ENCODE measurements around the gene DCLK1. TPM values are rescaled to one million over a fixed set of nuclear protein-coding genes. Genes with fewer than 3 reads are reported as not detected.

The DCLK1 gene
- total and polyA plus RNA-seq, 10 of the 15 experiments (the other 5 are each of a cell fraction or from before 2014, with no cell fraction given) = not detected

DNA sequence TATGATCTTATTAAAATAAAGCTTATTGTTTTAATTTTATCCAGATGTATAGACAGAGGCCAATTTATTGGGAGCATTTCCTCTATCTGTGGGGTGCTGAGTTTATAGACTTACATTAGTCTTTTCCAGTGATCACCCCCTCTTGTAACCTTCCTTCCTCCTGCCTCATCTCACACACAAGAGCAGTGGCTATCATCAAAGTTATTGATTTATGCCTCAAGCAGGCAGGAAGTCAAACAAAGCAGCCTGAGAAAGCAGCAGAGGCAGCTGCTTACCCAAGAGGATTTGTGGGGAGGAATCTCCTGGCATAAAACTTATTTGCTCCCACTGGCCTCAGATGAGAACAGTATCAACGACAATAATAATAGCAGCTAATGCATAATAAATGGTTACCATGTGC is 26.3 kb upstream of the DCLK1 start:
- ChIA-PET SMC1A (ENCODE audit: uncharacterized antibody, unreplicated experiment) (interaction anchor here (0.7 kb wide), 1 partner anchor 21 kb away, joined by 4 read pairs; no protein-coding TSS in a partner anchor), CTCF (interaction anchor here (0.6 to 0.8 kb wide), 2 partner anchors 83 to 181 kb away, joined by 3 to 4 read pairs; no protein-coding TSS in a partner anchor), POLR2A (interaction anchor here (0.7 kb wide), 1 partner anchor 58 kb away, joined by 3 read pairs; no protein-coding TSS in a partner anchor), RAD21 (ENCODE audit: unreplicated experiment) (no interaction called here)
- no peaks in the 10 kb centered on the region for H3K9me3 ChIP-seq (replicated peaks; ENCODE audit: control insufficient read depth, insufficient read depth, low read length)
- H3K9ac ChIP-seq (ENCODE audit: control insufficient read depth, insufficient read depth, low read length) = no peak overlapping the region
- H2AFZ ChIP-seq (ENCODE audit: control insufficient read depth, low read depth, low read length) = no peak overlapping the region
- H3K79me2 ChIP-seq (ENCODE audit: control insufficient read depth, insufficient read depth, low read length) = no peaks in the 10 kb centered on the region
- H4K20me1 ChIP-seq (ENCODE audit: control insufficient read depth, insufficient read depth) = no peaks in the 10 kb centered on the region
- intact Hi-C loops (cut with micrococcal nuclease; ENCODE audit: unreplicated experiment) = no loop called here
- FAIRE-seq = no peak
- H3K27me3 ChIP-seq (replicated peaks in 1 of 2; ENCODE audit: control insufficient read depth in 2 of 2, insufficient read depth in 2 of 2, low read length in 1 of 2) = no peaks in the 10 kb centered on the region
- in situ Hi-C loops (cut with MboI) = no loop called here
- no TSS peak for BruUV-seq (replicated peaks)
- no peak overlapping the region for H3K27ac ChIP-seq (ENCODE audit: control insufficient read depth, insufficient read depth)
- TF ChIP-seq SMC3 (IDR thresholded peaks at IDR 0.05; ENCODE audit: borderline replicate concordance, low read length) (no peak), KAT2A (conservative IDR thresholded peaks at IDR 0.05; ENCODE audit: control insufficient read depth, low read depth, low read length) (no peak)
- no peaks in the 10 kb centered on the region for H3K36me3 ChIP-seq (ENCODE audit: control insufficient read depth in 2 of 2, insufficient read depth in 2 of 2, low read length in 1 of 2)
- no peak for ATAC-seq
- H3K4me3 ChIP-seq = no peak overlapping the region
- H3K4me2 ChIP-seq (ENCODE audit: control insufficient read depth, insufficient read depth) = no peak overlapping the region
- H3K4me1 ChIP-seq (ENCODE audit: control insufficient read depth, insufficient read depth, low read length) = no peaks in the 10 kb centered on the region
- 0% methylated on average over 1 of the region's 1 CpG for WGBS (ENCODE audit: insufficient coverage, insufficient replicate concordance, low lambda C conversion rate, missing lambda C conversion rate)
- no peak for DNase-seq (ENCODE audit: low read depth, low spot score)

DNA sequence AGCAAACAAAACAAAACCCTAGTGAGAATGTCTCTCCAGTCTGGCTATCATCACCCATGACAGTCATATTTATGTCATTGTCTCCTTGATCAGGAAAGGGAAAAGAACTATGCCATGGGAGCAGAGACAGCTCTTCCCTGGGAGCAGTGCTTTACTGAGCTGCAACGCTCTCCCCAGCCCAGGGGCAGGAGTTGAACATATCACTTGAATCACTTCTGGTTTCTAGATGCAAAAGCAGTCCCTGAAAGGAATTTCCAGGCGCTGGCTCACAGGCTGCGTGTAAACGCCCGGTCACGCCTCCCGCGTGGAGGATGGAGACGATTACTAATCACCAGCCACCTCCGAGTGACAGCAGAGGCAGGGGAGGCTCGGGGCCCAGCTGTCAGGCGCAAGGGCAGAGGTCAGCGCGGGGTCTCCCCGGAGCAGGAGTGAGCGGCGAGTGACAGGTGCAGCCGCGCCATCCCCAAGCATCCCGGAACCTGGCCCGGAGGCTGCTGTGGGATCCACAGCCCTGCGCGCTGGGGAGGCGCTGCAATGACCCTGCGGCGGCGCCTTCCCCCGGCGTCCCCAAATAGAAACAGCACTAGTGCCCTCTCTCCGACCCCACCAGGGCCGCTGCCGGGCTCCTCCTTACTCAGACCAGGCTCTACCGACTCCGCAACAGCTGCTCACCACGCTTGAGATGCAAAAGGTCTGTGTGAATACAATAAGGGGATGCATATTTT is 23.5 kb upstream of the DCLK1 start:
- H2AFZ ChIP-seq (ENCODE audit: control insufficient read depth, low read depth, low read length) = no peak overlapping the region
- CTCF ChIA-PET = no interaction called here
- SMC1A ChIA-PET (ENCODE audit: uncharacterized antibody, unreplicated experiment) = no interaction called here
- POLR2A ChIA-PET = no interaction called here
- RAD21 ChIA-PET (ENCODE audit: unreplicated experiment) = no interaction called here
- intact Hi-C loops (cut with micrococcal nuclease; ENCODE audit: unreplicated experiment) (no loop called here), in situ Hi-C loops (cut with MboI) (no loop called here)
- no peaks in the 10 kb centered on the region for H3K9me3 ChIP-seq (replicated peaks; ENCODE audit: control insufficient read depth, insufficient read depth, low read length)
- BruUV-seq (replicated peaks) = no TSS peak
- no peak overlapping the region for H3K4me2 ChIP-seq (ENCODE audit: control insufficient read depth, insufficient read depth)
- no peak overlapping the region for H3K9ac ChIP-seq (ENCODE audit: control insufficient read depth, insufficient read depth, low read length)
- no peaks in the 10 kb centered on the region for H3K36me3 ChIP-seq (ENCODE audit: control insufficient read depth in 2 of 2, insufficient read depth in 2 of 2, low read length in 1 of 2)
- DNase-seq (ENCODE audit: low read depth, low spot score) (no peak), FAIRE-seq (no peak), ATAC-seq (no peak)
- no peaks in the 10 kb centered on the region for H3K79me2 ChIP-seq (ENCODE audit: control insufficient read depth, insufficient read depth, low read length)
- H3K4me1 ChIP-seq (ENCODE audit: control insufficient read depth, insufficient read depth, low read length) = no peaks in the 10 kb centered on the region
- no peak overlapping the region for H3K27ac ChIP-seq (ENCODE audit: control insufficient read depth, insufficient read depth)
- WGBS (ENCODE audit: insufficient coverage, insufficient replicate concordance, low lambda C conversion rate, missing lambda C conversion rate) = 45% methylated on average over 35 of the region's 35 CpGs
- no peak overlapping the region for H3K4me3 ChIP-seq
- H3K27me3 ChIP-seq (replicated peaks in 1 of 2; ENCODE audit: control insufficient read depth in 2 of 2, insufficient read depth in 2 of 2, low read length in 1 of 2) = no peaks in the 10 kb centered on the region
- no peaks in the 10 kb centered on the region for H4K20me1 ChIP-seq (ENCODE audit: control insufficient read depth, insufficient read depth)
- TF ChIP-seq NFYB (IDR thresholded peaks at IDR 0.05; ENCODE audit: insufficient read depth, low read depth, low read length) = no peak
- no peak for TF ChIP-seq RELA (IDR thresholded peaks at IDR 0.05; ENCODE audit: borderline replicate concordance, partially characterized antibody)
- no peak for TF ChIP-seq CHD4 (IDR thresholded peaks at IDR 0.05)
- no peak for TF ChIP-seq SIX5 (IDR thresholded peaks at IDR 0.05; ENCODE audit: low read depth, low read length, severe bottlenecking)
- TF ChIP-seq, protein P1, sequence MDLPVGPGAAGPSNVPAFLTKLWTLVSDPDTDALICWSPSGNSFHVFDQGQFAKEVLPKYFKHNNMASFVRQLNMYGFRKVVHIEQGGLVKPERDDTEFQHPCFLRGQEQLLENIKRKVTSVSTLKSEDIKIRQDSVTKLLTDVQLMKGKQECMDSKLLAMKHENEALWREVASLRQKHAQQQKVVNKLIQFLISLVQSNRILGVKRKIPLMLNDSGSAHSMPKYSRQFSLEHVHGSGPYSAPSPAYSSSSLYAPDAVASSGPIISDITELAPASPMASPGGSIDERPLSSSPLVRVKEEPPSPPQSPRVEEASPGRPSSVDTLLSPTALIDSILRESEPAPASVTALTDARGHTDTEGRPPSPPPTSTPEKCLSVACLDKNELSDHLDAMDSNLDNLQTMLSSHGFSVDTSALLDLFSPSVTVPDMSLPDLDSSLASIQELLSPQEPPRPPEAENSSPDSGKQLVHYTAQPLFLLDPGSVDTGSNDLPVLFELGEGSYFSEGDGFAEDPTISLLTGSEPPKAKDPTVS (IDR thresholded peaks at IDR 0.05; ENCODE audit: low read depth, low read length) = no peak
- no peak for TF ChIP-seq CHD2 (IDR thresholded peaks at IDR 0.05; ENCODE audit: borderline replicate concordance, low read depth, low read length)
- TF ChIP-seq RAD51 (IDR thresholded peaks at IDR 0.05) = no peak
- TF ChIP-seq, protein P2, sequence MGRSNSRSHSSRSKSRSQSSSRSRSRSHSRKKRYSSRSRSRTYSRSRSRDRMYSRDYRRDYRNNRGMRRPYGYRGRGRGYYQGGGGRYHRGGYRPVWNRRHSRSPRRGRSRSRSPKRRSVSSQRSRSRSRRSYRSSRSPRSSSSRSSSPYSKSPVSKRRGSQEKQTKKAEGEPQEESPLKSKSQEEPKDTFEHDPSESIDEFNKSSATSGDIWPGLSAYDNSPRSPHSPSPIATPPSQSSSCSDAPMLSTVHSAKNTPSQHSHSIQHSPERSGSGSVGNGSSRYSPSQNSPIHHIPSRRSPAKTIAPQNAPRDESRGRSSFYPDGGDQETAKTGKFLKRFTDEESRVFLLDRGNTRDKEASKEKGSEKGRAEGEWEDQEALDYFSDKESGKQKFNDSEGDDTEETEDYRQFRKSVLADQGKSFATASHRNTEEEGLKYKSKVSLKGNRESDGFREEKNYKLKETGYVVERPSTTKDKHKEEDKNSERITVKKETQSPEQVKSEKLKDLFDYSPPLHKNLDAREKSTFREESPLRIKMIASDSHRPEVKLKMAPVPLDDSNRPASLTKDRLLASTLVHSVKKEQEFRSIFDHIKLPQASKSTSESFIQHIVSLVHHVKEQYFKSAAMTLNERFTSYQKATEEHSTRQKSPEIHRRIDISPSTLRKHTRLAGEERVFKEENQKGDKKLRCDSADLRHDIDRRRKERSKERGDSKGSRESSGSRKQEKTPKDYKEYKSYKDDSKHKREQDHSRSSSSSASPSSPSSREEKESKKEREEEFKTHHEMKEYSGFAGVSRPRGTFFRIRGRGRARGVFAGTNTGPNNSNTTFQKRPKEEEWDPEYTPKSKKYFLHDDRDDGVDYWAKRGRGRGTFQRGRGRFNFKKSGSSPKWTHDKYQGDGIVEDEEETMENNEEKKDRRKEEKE (IDR thresholded peaks at IDR 0.05) = no peak
- no peak for TF ChIP-seq SMARCA5 (IDR thresholded peaks at IDR 0.05)
- TF ChIP-seq TBL1XR1 (IDR thresholded peaks at IDR 0.05; ENCODE audit: low read depth, low read length) = no peak
